ENCODE data around the gene AMBP. TPM values are rescaled to one million over a fixed set of nuclear protein-coding genes. Genes with fewer than 3 reads are reported as not detected.

Gene AMBP
- total RNA-seq, 1 experiment from 2014 or later: 0.20 TPM

DNA sequence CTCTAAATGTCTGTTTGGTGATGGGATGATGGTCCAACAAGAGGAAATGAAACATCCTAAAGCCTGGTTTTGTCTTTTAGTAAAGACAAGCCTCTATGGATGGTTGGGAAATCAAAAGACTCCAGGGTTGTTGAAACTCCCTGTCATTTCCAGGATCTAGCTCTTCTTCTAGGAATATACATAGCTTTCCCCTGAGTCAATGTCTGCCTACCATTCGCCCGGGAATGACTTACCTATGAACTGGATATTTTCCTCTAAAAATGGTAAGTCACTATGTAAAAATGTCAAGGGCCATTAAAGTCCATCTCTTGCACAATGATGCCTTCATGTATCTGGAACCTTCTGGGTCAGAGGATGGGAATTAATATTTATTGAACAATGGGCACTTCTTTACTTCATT lies 32.1 kb upstream of the AMBP start:
- H2BK20ac ChIP-seq (ENCODE audit: low read depth, low read length, poor library complexity, severe bottlenecking): no peak overlapping the region
- no peak overlapping the region for H3K27ac Mint-ChIP-seq
- TF ChIP-seq, protein P1, sequence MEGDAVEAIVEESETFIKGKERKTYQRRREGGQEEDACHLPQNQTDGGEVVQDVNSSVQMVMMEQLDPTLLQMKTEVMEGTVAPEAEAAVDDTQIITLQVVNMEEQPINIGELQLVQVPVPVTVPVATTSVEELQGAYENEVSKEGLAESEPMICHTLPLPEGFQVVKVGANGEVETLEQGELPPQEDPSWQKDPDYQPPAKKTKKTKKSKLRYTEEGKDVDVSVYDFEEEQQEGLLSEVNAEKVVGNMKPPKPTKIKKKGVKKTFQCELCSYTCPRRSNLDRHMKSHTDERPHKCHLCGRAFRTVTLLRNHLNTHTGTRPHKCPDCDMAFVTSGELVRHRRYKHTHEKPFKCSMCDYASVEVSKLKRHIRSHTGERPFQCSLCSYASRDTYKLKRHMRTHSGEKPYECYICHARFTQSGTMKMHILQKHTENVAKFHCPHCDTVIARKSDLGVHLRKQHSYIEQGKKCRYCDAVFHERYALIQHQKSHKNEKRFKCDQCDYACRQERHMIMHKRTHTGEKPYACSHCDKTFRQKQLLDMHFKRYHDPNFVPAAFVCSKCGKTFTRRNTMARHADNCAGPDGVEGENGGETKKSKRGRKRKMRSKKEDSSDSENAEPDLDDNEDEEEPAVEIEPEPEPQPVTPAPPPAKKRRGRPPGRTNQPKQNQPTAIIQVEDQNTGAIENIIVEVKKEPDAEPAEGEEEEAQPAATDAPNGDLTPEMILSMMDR (conservative IDR thresholded peaks at IDR 0.05): no peak
- no peaks in the 10 kb centered on the region for H4K20me1 ChIP-seq (ENCODE audit: control insufficient read depth, insufficient read depth, insufficient read length)
- H2BK120ac ChIP-seq (ENCODE audit: low read depth, low read length, poor library complexity, severe bottlenecking): no peak overlapping the region
- H3K9me3 Mint-ChIP-seq: no peaks in the 10 kb centered on the region
- H3K9me3 ChIP-seq (ENCODE audit: control insufficient read depth, low read depth, low read length): no peaks in the 10 kb centered on the region
- H3K14ac ChIP-seq (ENCODE audit: insufficient read depth, low read length): no peak overlapping the region
- no peaks in the 10 kb centered on the region for H3K79me1 ChIP-seq (ENCODE audit: insufficient read depth, low read depth, low read length, poor library complexity, severe bottlenecking)
- no peak overlapping the region for H4K8ac ChIP-seq (replicated peaks; ENCODE audit: insufficient read length, low read depth, low read length)
- H4K91ac ChIP-seq (ENCODE audit: insufficient read length, low read depth, low read length): no peak overlapping the region
- no peak overlapping the region for H3K9ac ChIP-seq (ENCODE audit: extremely low read depth, insufficient read length, low read length)
- no peak overlapping the region for H3K4me3 Mint-ChIP-seq
- H2AK5ac ChIP-seq (ENCODE audit: insufficient read length, low read length): no peak overlapping the region
- no peak overlapping the region for H2BK5ac ChIP-seq (ENCODE audit: insufficient read length, low read length)
- H2BK12ac ChIP-seq (ENCODE audit: insufficient read length, low read depth, low read length): no peak overlapping the region
- H3K4me1 ChIP-seq (ENCODE audit: insufficient read depth, low read length): no peaks in the 10 kb centered on the region
- H2BK15ac ChIP-seq (ENCODE audit: low read depth, low read length): no peak overlapping the region
- no peak overlapping the region for H3K27ac ChIP-seq (ENCODE audit: insufficient read length, low read depth, low read length)
- no peaks in the 10 kb centered on the region for H3K23me2 ChIP-seq (ENCODE audit: insufficient read length, low read depth, low read length, poor library complexity, severe bottlenecking)
- H3K27me3 ChIP-seq (ENCODE audit: insufficient read depth, low read length): no peaks in the 10 kb centered on the region; the same call in 1 of the 2 replicates
- no CpG with 5 or more reads among the region's 2 CpGs for WGBS (ENCODE audit: extremely low coverage, insufficient read length, low lambda C conversion rate)
- H3K36me3 Mint-ChIP-seq (ENCODE audit: insufficient read depth in 1 of 3, low read depth in 3 of 3): no peaks in the 10 kb centered on the region
- no peaks in the 10 kb centered on the region for H3K79me2 ChIP-seq (ENCODE audit: insufficient read depth, low read length)
- no peak for DNase-seq
- H4K5ac ChIP-seq (ENCODE audit: insufficient read length, low read depth, low read length): no peak overlapping the region
- no peak overlapping the region for H3K18ac ChIP-seq (ENCODE audit: insufficient read length, low read depth, low read length)
- no peak overlapping the region for H3K23ac ChIP-seq (ENCODE audit: insufficient read length, low read depth, low read length)
- peaks cover 13 to 19% of the 10 kb centered on the region in 2 experiments for H3K4me1 Mint-ChIP-seq
- no peak overlapping the region for H3K56ac ChIP-seq (ENCODE audit: insufficient read length, low read depth, low read length)
- H2AFZ ChIP-seq (ENCODE audit: low read length): no peak overlapping the region
- no peak overlapping the region for H3T11ph ChIP-seq (ENCODE audit: low read length)
- H3K4me2 ChIP-seq (ENCODE audit: insufficient read depth, insufficient read length, low read length): no peak overlapping the region
- H3K4ac ChIP-seq (ENCODE audit: low read depth, low read length): no peak overlapping the region
- H3K27me3 Mint-ChIP-seq (ENCODE audit: low read depth): peaks cover 73% of the 10 kb centered on the region
